Activated CD8-positive, alpha-beta T cell treated with anti-CD3 and anti-CD28 coated beads for 36 hours (primary cell): ENCODE results near the gene KRTAP10-6. TPM values are rescaled to one million over a fixed set of nuclear protein-coding genes. Genes with fewer than 3 reads are reported as not detected.

ENCODE experiments used
- ATAC-seq: fragments of 200-7000 bp; cut with Tn5 transposase; one replicate; pipeline ENCODE4 v1.10.0; 2021; ENCODE audit warnings: mild to moderate bottlenecking, moderate library complexity
- CTCF ChIA-PET: fragments of 350-600 bp; sonication (Branson Sonifier 250); formaldehyde crosslinking; loops from one replicate; lab custom pipeline; 2021; ENCODE audit warnings: antibody characterized with exemption; lab: Charles Lee
- POLR2A ChIA-PET: fragments of 350-600 bp; sonication (Branson Sonifier 250); formaldehyde crosslinking; loops from one replicate; lab custom pipeline; 2021; ENCODE audit warnings: antibody characterized with exemption; lab: Charles Lee
- DNase-seq: peaks from one replicate; pipeline ENCODE4 v3.0.0-alpha.2; 2020
- H3K27ac Mint-ChIP-seq: one replicate; pipeline ENCODE4 v1.8.0; 2021; ENCODE audit warnings: mild to moderate bottlenecking, mixed read lengths
- H3K27me3 Mint-ChIP-seq: one replicate; pipeline ENCODE4 v1.8.0; 2021; ENCODE audit warnings: mixed read lengths
- H3K36me3 Mint-ChIP-seq: one replicate; pipeline ENCODE4 v1.8.0; 2021; ENCODE audit warnings: low read depth, mixed read lengths
- H3K4me1 Mint-ChIP-seq: one replicate; pipeline ENCODE4 v1.8.0; 2021; ENCODE audit warnings: low read depth, mixed read lengths
- H3K4me3 Mint-ChIP-seq: one replicate; pipeline ENCODE4 v1.8.0; 2021; ENCODE audit warnings: mild to moderate bottlenecking, moderate library complexity, mixed read lengths
- H3K9me3 Mint-ChIP-seq: one replicate; pipeline ENCODE4 v1.8.0; 2021; ENCODE audit warnings: mixed read lengths
- intact Hi-C: fragments of 100-400 bp; cut with micrococcal nuclease; formaldehyde crosslinking; loops from one replicate; pipeline ENCODE4 v1.10.0; 2022
- total RNA-seq, 2 experiments: library from RNA; stranded (reverse); gene quantifications; one replicate each; pipeline ENCODE4 v1.2.3, GENCODE V29; 2021
- TF ChIP-seq, protein P1 (sequence below): fragments of 200-600 bp; IDR thresholded peaks from one replicate; pipeline ENCODE4 v1.8.0; 2022; ENCODE audit warnings: antibody characterized with exemption, mild to moderate bottlenecking

Gene KRTAP10-6
- total RNA-seq, 2 experiments from 2014 or later, result not detected

DNA sequence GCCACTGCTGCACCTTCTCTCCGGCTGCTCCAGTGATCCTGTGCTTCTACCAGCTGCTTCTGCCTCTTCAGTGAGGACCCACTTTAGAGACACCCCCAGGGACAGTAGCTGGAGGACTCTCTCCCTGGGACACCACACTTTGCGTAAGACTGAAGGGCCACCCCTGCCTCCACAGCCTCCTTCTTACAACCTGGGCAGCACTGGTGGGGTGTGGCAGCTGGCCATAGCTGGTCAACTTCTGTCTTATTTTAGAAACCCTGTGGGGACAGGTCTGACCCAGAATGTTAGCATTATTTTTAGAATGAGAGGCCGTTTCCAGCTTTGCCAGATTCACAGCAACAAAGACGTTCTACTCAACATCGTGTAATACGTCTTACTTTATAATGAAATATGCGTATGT, 33.5 kb upstream of the KRTAP10-6 start:
- H3K9me3 Mint-ChIP-seq, result peaks cover 45% of the 10 kb centered on the region
- no peak overlapping the region for H3K27ac Mint-ChIP-seq
- peaks cover 29% of the 10 kb centered on the region for H3K4me1 Mint-ChIP-seq
- TF ChIP-seq, protein P1, sequence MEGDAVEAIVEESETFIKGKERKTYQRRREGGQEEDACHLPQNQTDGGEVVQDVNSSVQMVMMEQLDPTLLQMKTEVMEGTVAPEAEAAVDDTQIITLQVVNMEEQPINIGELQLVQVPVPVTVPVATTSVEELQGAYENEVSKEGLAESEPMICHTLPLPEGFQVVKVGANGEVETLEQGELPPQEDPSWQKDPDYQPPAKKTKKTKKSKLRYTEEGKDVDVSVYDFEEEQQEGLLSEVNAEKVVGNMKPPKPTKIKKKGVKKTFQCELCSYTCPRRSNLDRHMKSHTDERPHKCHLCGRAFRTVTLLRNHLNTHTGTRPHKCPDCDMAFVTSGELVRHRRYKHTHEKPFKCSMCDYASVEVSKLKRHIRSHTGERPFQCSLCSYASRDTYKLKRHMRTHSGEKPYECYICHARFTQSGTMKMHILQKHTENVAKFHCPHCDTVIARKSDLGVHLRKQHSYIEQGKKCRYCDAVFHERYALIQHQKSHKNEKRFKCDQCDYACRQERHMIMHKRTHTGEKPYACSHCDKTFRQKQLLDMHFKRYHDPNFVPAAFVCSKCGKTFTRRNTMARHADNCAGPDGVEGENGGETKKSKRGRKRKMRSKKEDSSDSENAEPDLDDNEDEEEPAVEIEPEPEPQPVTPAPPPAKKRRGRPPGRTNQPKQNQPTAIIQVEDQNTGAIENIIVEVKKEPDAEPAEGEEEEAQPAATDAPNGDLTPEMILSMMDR, result no peak
- intact Hi-C loops, result no loop called here
- CTCF ChIA-PET, result interaction anchor here (0.7 to 1.9 kb wide), 3 partner anchors 14 to 168 kb away, joined by 3 to 8 read pairs (median 3); partner anchors contain the start of gene KRTAP10-8
- peaks cover 23% of the 10 kb centered on the region for H3K36me3 Mint-ChIP-seq
- no peak overlapping the region for H3K4me3 Mint-ChIP-seq
- H3K27me3 Mint-ChIP-seq, result no peaks in the 10 kb centered on the region
- POLR2A ChIA-PET, result no interaction called here
- DNase-seq (no peak), ATAC-seq (no peak)

DNA sequence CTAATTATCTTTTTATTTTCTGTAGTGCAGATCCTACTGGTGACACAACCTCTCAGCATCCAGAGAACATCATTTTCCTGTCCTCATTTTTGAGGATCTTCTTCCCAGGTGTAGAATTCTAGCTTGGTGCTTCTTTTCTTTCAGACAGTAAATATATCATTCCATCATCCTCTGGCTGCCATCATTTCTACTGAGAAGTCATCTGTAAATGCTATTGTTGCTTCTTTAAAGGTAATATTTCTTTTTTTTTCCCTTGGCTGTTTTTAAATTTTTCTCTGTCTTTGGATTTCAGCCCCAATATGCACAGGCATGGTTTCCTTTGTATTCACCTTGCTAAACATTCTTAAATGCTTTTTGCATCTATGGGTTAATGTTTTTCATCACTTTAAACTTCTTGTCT, 31.3 kb upstream of the KRTAP10-6 start:
- Mint-ChIP-seq H3K36me3 (peaks cover 33% of the 10 kb centered on the region), H3K4me3 (no peak overlapping the region), H3K4me1 (peaks cover 25% of the 10 kb centered on the region), H3K9me3 (peaks cover 54% of the 10 kb centered on the region), H3K27me3 (no peaks in the 10 kb centered on the region), H3K27ac (no peak overlapping the region)
- ChIA-PET POLR2A (no interaction called here), CTCF (no interaction called here)
- intact Hi-C loops, result no loop called here
- ATAC-seq (no peak), DNase-seq (no peak)
- TF ChIP-seq, protein P1, result no peak

DNA sequence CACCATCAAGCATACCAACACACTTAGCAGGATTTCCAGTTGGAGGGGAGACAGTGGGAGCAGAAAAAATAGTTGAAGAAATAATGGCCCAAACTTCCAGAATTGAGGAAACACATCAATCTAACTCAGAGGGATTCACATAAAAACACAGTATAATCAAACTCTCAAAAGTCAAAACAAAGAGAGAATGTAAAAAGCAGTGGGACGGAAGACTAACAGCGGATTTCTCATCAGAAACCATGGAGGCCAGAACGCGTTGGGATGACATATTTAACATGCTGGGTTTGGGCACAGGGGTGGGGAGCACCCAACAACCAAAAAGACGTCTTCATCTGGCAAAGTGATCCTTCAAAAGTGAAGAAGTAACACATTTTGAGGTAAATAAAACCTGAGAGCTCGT, 27.6 kb upstream of the KRTAP10-6 start:
- H3K9me3 Mint-ChIP-seq, result peaks cover 55% of the 10 kb centered on the region
- ATAC-seq (no peak), DNase-seq (no peak)
- POLR2A ChIA-PET, result interaction anchor here (0.7 kb wide), 1 partner anchor 27 kb away, joined by 3 read pairs; no protein-coding TSS in a partner anchor
- TF ChIP-seq, protein P1, result no peak
- peaks cover 41% of the 10 kb centered on the region for H3K4me1 Mint-ChIP-seq
- CTCF ChIA-PET, result interaction anchor here (0.7 to 1.4 kb wide), 4 partner anchors 37 to 108 kb away, joined by 3 to 4 read pairs (median 3); partner anchors contain the start of gene KRTAP12-2
- intact Hi-C loops, result no loop called here
- H3K27me3 Mint-ChIP-seq, result no peaks in the 10 kb centered on the region
- H3K4me3 Mint-ChIP-seq, result no peak overlapping the region
- peaks cover 32% of the 10 kb centered on the region for H3K36me3 Mint-ChIP-seq
- peak overlapping the region; percentile 81 for H3K27ac Mint-ChIP-seq

DNA sequence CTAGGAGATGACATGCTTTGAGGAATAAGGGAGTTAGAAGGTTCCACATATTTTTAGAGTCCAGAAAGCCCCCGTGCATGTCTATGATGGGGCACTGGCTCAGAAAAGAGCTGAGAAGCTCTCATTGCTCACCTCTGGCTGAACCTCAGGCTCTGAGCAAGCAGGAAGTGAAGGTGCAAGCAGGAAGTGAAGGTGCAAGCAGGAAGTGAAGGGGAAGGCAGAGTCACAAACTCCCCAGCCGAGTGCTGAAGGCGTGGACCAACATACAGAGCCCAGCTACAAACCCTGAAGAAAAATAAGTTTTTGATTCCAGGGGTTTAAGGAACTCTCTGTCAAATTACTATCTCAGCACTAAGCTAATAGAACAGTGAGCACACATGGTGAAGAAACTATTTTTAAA, 26.6 kb upstream of the KRTAP10-6 start:
- peak overlapping the region; percentile 13 for H3K4me3 Mint-ChIP-seq
- H3K27me3 Mint-ChIP-seq, result no peaks in the 10 kb centered on the region
- peaks cover 45% of the 10 kb centered on the region for H3K9me3 Mint-ChIP-seq
- peak overlapping the region; percentile 81 for H3K27ac Mint-ChIP-seq
- H3K36me3 Mint-ChIP-seq, result peaks cover 28% of the 10 kb centered on the region
- TF ChIP-seq, protein P1, result no peak
- intact Hi-C loops, result no loop called here
- peak; percentile 70 for DNase-seq
- POLR2A ChIA-PET, result interaction anchor here (0.6 to 1.1 kb wide), 3 partner anchors 12 to 462 kb away, joined by 3 to 4 read pairs (median 3); no protein-coding TSS in a partner anchor
- CTCF ChIA-PET, result interaction anchor here (0.7 to 2.0 kb wide), 7 partner anchors 26 to 123 kb away, joined by 3 to 8 read pairs (median 4); no protein-coding TSS in a partner anchor
- ATAC-seq, result peak; percentile 97
- H3K4me1 Mint-ChIP-seq, result peaks cover 41% of the 10 kb centered on the region

DNA sequence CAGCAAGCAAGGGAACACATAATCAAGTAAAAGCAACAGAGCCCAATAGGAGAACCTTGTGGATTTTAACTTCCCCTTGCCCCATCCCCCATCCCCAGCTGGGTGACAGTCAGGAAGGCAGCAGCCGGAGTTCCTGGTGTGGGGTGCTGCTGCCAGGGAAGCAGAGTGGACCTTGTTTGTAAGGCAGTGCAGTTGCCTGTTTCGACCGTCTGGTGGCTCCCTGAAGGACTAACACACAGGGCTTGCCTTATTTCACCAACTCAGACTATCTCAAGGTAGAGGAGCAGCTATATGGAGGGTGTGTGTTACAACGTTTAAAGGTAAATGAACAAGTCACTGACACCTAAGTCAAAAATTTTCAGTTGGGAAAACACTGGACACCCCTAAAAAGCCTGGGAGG, 26.2 kb upstream of the KRTAP10-6 start:
- CTCF ChIA-PET, result interaction anchor here (1.0 to 2.0 kb wide), 6 partner anchors 27 to 124 kb away, joined by 3 to 8 read pairs (median 4); no protein-coding TSS in a partner anchor
- Mint-ChIP-seq H3K27me3 (no peaks in the 10 kb centered on the region), H3K27ac (peak overlapping the region; percentile 81), H3K36me3 (peaks cover 27% of the 10 kb centered on the region), H3K9me3 (peaks cover 41% of the 10 kb centered on the region), H3K4me3 (peak overlapping the region; percentile 13), H3K4me1 (peaks cover 41% of the 10 kb centered on the region)
- intact Hi-C loops, result no loop called here
- ATAC-seq (peak; percentile 55), DNase-seq (peak; percentile 24)
- TF ChIP-seq, protein P1, result no peak
- POLR2A ChIA-PET, result interaction anchor here (0.6 to 1.1 kb wide), 2 partner anchors 12 to 127 kb away, joined by 3 to 4 read pairs; no protein-coding TSS in a partner anchor
